ENCODE results near the gene LRRTM4.
"Not testable (repeated sequence)": the region's sequence is repeated elsewhere in the genome, so short reads cannot be mapped to it uniquely, and the experiment has no call there.

Gene LRRTM4

DNA sequence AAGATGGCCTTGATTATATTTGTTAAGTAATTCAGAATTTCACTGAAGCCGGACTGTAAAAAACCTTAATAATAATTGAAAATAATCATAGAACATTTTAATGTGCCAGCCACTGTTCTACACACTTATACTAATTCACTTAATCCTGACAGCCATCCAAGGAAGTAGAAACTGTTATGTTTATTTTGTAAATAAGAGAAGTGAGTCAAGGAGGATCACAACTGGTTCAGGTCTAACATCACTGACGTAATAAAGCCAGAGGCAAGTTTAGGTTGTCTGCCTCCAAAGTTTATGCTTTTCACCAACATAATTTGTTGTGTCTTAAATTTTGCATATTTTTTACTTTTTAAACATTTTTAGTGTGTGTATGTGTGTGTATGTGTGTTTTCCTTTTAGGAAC lies 436.1 kb downstream of the LRRTM4 start:
- no peak overlapping the region for H3K27ac Mint-ChIP-seq
- H3K27me3 Mint-ChIP-seq, result peaks cover 8% of the 10 kb centered on the region
- H3K4me1 Mint-ChIP-seq (ENCODE audit: low read depth), result no peaks in the 10 kb centered on the region
- no peak for DNase-seq
- H3K4me3 Mint-ChIP-seq, result no peak overlapping the region
- no peaks in the 10 kb centered on the region for H3K36me3 Mint-ChIP-seq (ENCODE audit: low read depth)
- peaks cover 20% of the 10 kb centered on the region for H3K9me3 Mint-ChIP-seq

DNA sequence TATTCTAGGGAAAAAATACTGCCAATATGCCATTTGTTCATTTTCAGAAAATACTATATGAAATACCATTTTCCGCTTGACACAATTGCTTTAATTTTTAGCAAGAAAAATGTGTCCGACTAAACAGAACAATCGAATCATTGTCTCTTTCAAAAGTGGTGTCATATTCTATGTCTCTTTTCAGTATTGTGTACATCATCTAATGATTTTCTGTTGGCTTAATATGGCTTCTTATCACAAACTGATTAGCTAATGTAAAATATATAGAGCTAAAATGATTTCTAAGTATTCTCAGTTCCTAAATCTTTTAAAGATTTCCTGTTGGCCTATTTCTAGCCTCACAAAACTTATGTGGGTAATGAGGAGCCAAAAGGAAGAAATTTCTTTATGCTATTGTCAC lies 436.6 kb downstream of the LRRTM4 start:
- no peak overlapping the region for H3K27ac Mint-ChIP-seq
- H3K4me3 Mint-ChIP-seq, result no peak overlapping the region
- H3K36me3 Mint-ChIP-seq (ENCODE audit: low read depth), result no peaks in the 10 kb centered on the region
- no peaks in the 10 kb centered on the region for H3K4me1 Mint-ChIP-seq (ENCODE audit: low read depth)
- peaks cover 25% of the 10 kb centered on the region for H3K9me3 Mint-ChIP-seq
- peaks cover 8% of the 10 kb centered on the region for H3K27me3 Mint-ChIP-seq
- no peak for DNase-seq

DNA sequence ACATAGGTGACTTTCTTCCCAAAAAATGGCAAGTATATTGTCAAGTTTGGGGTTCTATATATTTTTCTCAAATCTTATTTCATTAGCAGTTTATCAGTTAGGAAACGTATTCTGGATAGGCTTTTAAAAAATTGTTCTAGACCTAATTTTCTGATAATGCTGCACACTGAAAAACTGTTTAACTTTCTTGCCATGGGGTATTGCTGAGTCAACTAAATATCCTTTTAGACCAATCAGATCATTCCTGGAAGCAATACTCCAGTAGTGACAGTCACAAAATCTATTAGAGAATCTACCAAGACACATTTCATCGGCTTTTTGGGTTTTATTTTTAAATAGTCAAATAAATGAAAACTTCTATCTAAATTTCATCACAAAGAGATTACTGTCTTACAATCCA lies 440.6 kb downstream of the LRRTM4 start:
- no peaks in the 10 kb centered on the region for H3K36me3 Mint-ChIP-seq (ENCODE audit: low read depth)
- H3K27ac Mint-ChIP-seq, result no peak overlapping the region
- no peak for DNase-seq
- H3K27me3 Mint-ChIP-seq, result no peaks in the 10 kb centered on the region
- H3K9me3 Mint-ChIP-seq, result peaks cover 20% of the 10 kb centered on the region
- no peaks in the 10 kb centered on the region for H3K4me1 Mint-ChIP-seq (ENCODE audit: low read depth)
- H3K4me3 Mint-ChIP-seq, result no peak overlapping the region

DNA sequence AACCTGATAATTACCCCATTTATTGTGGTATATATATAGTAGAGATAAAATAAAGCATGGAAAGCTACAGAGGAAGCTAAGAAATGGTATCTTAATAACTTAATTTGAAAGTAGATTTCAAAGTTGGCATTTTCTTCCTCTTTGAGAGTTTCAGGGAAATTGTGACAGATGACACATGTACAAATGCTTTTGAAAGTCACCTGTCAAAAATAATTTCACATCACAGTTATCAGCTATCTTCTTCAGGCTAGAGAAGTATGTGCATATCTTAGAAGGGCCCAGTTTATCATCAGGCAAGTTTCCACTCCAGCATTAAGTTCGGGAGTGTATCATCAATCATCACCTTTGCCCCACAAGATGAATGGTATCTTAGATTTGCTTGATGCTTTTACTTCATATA lies 457.9 kb downstream of the LRRTM4 start:
- Mint-ChIP-seq H3K9me3 (peaks cover 12% of the 10 kb centered on the region), H3K27me3 (no peaks in the 10 kb centered on the region), H3K36me3 (ENCODE audit: low read depth) (no peaks in the 10 kb centered on the region), H3K4me3 (no peak overlapping the region), H3K27ac (no peak overlapping the region), H3K4me1 (ENCODE audit: low read depth) (no peaks in the 10 kb centered on the region)
- DNase-seq, result no peak

DNA sequence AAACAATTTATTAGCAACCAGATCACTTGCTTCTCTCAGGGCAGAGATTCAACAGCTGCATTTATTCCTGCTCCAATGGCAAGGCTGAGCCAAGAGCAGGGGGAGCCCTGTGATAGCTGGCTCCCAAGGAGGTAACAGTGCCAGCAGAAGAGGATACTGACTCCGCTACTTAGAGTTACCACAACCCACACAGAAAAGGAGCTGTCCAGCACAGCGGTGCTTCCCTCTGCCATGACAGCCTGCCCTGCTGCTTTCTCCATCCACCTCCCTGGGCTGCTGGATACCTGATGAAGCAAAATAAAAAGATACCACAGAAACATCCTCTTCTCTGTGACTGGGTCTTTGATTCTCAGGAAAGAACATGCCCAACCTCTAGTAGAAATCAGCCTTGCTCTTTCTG lies 467.2 kb downstream of the LRRTM4 start:
- H3K4me1 Mint-ChIP-seq (ENCODE audit: low read depth), result no peaks in the 10 kb centered on the region
- no peak overlapping the region for H3K4me3 Mint-ChIP-seq
- no peak for DNase-seq
- no peaks in the 10 kb centered on the region for H3K36me3 Mint-ChIP-seq (ENCODE audit: low read depth)
- no peak overlapping the region for H3K27ac Mint-ChIP-seq
- no peaks in the 10 kb centered on the region for H3K27me3 Mint-ChIP-seq
- peaks cover 21% of the 10 kb centered on the region for H3K9me3 Mint-ChIP-seq

DNA sequence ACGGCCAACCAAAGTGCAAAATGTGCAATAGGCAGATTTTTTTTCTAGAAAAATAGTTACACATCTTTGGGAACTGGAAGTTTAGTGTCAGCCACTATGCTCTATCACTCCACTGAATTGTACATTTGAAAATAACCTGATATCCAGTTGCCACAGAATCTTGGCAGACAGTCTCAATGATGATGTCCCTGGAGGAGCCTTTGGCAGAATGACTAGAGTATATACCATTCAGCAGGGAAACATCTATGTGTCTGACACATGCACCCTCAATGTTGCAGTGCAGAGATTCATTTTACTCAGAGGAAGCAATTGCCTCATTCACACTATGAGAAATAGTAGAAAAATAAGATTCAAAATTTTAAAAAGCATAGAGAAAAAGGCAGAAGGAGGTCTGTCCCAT lies 475.8 kb downstream of the LRRTM4 start:
- no peak for DNase-seq
- no peak overlapping the region for H3K4me3 Mint-ChIP-seq
- H3K27ac Mint-ChIP-seq, result no peak overlapping the region
- H3K36me3 Mint-ChIP-seq (ENCODE audit: low read depth), result no peaks in the 10 kb centered on the region
- H3K27me3 Mint-ChIP-seq, result no peaks in the 10 kb centered on the region
- H3K4me1 Mint-ChIP-seq (ENCODE audit: low read depth), result no peaks in the 10 kb centered on the region
- H3K9me3 Mint-ChIP-seq, result peaks cover 15% of the 10 kb centered on the region

DNA sequence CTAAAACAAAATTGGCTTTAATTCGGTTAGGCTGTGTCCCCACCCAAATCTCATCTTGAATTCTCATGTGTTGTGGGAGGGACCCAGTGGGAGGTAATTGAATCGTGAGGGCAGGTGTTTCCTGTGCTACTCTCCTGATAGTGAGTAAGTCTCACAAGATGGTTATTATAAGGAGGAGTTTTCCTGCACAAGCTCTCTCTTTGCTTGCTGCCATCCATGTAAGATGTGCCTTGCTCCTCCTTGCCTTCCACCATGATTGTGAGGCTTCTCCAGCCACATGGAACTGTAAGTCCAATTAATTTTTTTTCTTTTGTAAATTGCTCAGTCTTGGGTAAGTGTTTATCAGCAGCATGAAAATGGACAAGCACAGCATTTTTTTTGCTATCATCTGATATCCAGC lies 476.7 kb downstream of the LRRTM4 start:
- not testable (repeated sequence) for H3K4me3 Mint-ChIP-seq; H3K27ac Mint-ChIP-seq; H3K4me1 Mint-ChIP-seq (ENCODE audit: low read depth); H3K36me3 Mint-ChIP-seq (ENCODE audit: low read depth); H3K27me3 Mint-ChIP-seq; DNase-seq
- peaks cover 12% of the 10 kb centered on the region for H3K9me3 Mint-ChIP-seq

DNA sequence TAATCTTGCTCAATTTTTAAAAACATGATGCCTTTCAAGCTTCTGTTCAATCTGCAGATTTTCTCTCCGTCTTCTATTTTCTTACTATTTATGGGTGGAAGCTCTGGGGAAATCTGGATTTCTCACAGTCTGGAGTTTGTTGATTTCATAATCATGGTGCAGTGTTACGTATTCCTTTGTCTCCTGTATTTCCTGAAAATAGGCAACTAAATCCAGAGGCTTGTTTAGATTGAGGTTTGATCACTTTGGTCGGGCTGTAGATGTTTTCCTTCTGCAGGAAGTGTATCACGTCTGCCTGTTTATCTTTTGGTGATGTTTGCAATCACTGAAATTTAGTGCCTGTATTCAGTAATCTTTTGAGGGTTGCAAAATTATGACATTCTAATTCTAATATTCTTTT lies 487.7 kb downstream of the LRRTM4 start:
- Mint-ChIP-seq H3K36me3 (ENCODE audit: low read depth) (no peaks in the 10 kb centered on the region), H3K4me3 (no peak overlapping the region), H3K27me3 (no peaks in the 10 kb centered on the region), H3K4me1 (ENCODE audit: low read depth) (no peaks in the 10 kb centered on the region), H3K9me3 (peaks cover 16% of the 10 kb centered on the region), H3K27ac (no peak overlapping the region)
- no peak for DNase-seq

DNA sequence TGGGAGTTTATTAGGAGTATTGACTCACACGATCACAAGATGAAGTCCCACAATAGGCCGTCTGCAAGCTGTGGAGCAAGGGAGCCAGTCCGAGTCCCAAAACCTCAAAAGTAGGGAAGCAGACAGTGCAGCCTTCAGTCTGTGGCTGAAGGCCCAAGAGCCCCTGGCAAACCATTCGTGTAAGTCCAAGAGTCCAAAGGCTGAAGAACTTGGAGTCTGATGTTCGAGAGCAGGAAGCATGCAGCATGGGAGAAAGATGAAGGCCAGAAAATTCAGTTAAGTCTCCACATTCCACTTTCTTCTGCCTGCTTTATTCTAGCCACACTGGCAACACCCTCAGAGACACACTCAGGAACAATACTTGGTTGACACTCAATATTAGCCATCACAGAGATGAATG lies 492.9 kb downstream of the LRRTM4 start:
- H3K9me3 Mint-ChIP-seq, result peaks cover 14% of the 10 kb centered on the region
- not testable (repeated sequence) for H3K27ac Mint-ChIP-seq; H3K4me3 Mint-ChIP-seq; H3K4me1 Mint-ChIP-seq (ENCODE audit: low read depth); DNase-seq; H3K36me3 Mint-ChIP-seq (ENCODE audit: low read depth); H3K27me3 Mint-ChIP-seq

DNA sequence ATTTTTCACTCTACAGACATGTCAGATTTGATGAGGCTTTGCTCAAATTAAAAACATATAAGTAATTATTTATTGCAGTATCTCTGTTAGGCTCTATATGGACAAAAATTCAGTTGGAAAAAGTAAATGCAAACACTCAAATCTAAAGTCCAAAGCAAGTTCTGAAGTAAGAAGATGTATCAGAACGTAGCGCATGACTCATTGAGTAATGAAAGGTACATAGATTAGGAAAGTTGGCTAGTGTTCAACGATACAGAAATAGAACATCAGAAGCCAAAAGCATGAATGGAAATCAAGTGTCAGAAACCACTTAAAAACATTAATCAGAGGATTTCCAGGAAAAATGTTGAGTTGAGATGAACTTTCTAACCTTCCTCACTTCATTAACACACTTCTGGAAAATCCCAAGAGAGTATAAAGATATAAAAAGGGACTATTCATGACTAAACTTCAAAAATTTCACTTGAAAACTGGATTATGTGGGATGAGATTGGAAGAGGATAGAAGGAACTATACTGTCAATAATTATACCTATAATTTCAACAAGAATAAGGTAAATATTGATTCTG lies 494.1 kb downstream of the LRRTM4 start:
- no peak overlapping the region for H3K4me3 Mint-ChIP-seq
- no peaks in the 10 kb centered on the region for H3K36me3 Mint-ChIP-seq (ENCODE audit: low read depth)
- no peaks in the 10 kb centered on the region for H3K4me1 Mint-ChIP-seq (ENCODE audit: low read depth)
- H3K9me3 Mint-ChIP-seq, result peaks cover 21% of the 10 kb centered on the region
- no peaks in the 10 kb centered on the region for H3K27me3 Mint-ChIP-seq
- DNase-seq, result no peak
- H3K27ac Mint-ChIP-seq, result no peak overlapping the region

DNA sequence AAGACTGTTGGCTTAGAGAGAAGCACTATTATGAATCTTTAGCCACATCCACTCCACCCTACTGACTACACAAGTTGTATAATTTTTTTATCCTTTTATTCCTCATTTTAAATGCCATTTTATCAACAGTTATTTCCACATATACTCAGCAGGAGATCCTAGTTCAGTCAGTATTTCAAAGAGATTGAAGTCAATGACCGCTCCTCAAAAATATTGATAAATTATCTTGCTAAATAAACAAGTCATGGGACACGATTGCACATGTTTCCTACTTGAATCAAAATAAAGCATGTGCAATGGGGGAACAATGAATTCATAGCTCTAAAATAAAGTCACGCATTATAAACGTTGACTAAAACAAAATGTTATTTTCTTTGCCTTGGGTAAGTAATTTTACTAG lies 496.5 kb downstream of the LRRTM4 start:
- Mint-ChIP-seq H3K36me3 (ENCODE audit: low read depth) (no peaks in the 10 kb centered on the region), H3K4me3 (no peak overlapping the region), H3K9me3 (peaks cover 29% of the 10 kb centered on the region), H3K27ac (no peak overlapping the region), H3K27me3 (no peaks in the 10 kb centered on the region), H3K4me1 (ENCODE audit: low read depth) (no peaks in the 10 kb centered on the region)
- DNase-seq, result no peak

DNA sequence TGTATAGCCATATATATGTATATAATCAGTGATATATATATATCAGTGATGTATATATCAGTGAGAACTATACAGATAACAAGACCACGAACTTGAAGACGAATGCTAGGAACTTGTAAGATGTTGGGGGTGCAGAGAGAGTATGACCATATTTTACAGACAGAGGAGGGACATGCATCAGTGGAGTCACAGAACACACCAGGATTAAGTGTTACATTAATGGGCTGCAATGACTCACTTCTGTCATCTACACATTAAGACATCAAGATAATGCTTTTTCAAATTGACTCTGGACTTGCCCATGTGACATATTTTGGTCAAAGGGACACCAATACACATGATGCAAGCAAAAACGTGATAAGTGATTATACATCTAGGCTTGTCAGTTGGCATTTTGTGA lies 501.0 kb downstream of the LRRTM4 start:
- no peak overlapping the region for H3K27ac Mint-ChIP-seq
- DNase-seq, result no peak
- H3K27me3 Mint-ChIP-seq, result no peaks in the 10 kb centered on the region
- no peaks in the 10 kb centered on the region for H3K4me1 Mint-ChIP-seq (ENCODE audit: low read depth)
- no peaks in the 10 kb centered on the region for H3K36me3 Mint-ChIP-seq (ENCODE audit: low read depth)
- H3K4me3 Mint-ChIP-seq, result no peak overlapping the region
- H3K9me3 Mint-ChIP-seq, result peaks cover 32% of the 10 kb centered on the region

DNA sequence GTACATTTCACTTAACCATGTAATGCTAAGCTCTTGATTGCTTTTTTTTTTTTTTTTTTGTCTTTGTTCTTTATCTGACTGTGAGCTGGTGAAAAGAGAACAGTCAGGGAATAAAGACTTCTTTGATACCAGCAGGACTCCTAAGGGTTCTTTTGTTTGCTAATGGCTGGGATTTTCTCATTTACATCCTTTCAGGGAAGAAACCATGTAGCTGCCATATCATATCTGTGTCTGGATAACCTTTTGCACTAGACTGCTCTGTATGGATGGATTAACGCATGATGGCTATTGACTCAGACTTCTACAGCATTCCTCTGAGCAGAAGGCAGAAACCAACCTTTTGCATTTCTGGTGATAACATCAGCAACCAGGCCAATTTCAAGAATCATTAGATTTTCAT lies 504.0 kb downstream of the LRRTM4 start:
- no peaks in the 10 kb centered on the region for H3K27me3 Mint-ChIP-seq
- no peak for DNase-seq
- H3K4me1 Mint-ChIP-seq (ENCODE audit: low read depth), result no peaks in the 10 kb centered on the region
- H3K27ac Mint-ChIP-seq, result no peak overlapping the region
- no peaks in the 10 kb centered on the region for H3K36me3 Mint-ChIP-seq (ENCODE audit: low read depth)
- no peak overlapping the region for H3K4me3 Mint-ChIP-seq
- peaks cover 24% of the 10 kb centered on the region for H3K9me3 Mint-ChIP-seq

DNA sequence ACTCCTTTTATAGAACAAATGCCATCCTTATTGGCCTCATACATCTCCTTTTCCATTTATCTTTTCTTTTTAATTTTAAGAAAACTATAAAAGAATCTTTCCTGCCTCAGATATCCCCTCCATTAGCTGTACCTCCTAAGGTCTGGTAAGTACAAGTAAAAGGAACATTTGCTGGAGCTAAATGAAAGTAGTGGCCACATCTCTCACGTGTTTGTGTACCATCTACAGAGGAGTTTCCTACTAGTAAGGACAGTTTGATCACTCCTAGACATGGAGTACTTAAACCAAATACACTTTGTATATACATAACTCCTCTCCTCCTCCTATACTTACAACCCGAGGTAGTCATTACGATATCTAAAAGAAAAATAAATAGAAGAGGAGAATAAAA lies 504.8 kb downstream of the LRRTM4 start:
- Mint-ChIP-seq H3K27me3 (no peaks in the 10 kb centered on the region), H3K36me3 (ENCODE audit: low read depth) (no peaks in the 10 kb centered on the region), H3K4me1 (ENCODE audit: low read depth) (no peaks in the 10 kb centered on the region), H3K27ac (no peak overlapping the region), H3K9me3 (peaks cover 25% of the 10 kb centered on the region), H3K4me3 (no peak overlapping the region)
- DNase-seq, result no peak

DNA sequence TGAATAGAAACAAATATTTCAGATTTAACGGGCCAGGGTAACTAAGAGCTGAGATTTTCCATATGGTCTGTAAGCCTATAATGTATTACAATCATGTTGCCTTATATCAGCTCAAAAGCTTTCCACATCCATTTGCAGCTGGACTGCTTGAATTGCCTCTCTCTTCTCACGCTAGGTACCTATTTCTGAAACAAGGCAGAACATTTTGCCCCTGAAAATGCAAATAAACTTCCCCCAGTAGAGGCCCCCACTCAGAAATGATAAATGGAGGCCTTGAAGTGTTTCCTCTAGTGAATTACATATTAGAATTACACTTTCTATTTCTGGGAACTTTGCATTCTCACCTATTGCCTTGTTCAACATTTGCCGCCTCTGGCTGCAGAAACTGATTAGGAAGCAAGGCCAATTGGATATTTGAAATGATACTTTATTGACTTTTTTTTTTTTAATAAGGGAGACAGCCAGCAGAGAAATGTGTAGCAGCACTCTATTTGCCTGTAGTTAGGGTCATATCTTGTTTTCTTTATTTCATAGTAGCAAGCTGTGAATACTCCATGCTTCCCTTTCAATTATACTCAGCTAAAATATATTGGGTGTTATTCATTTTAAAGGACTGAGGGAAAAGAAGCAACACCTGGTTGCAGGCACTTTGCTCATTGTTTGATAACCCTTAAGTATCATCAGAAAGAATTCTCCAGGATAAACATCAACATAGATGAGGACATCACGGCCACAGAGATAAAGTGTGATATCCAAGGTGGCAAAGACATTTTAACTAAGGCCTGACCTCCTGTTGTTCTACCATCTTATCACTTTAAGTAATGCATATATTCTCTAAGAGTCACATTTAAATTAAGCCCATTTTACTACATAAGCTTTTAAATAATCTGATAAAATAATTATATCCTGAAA lies 505.5 kb downstream of the LRRTM4 start:
- Mint-ChIP-seq H3K27me3 (no peaks in the 10 kb centered on the region), H3K9me3 (peaks cover 21% of the 10 kb centered on the region), H3K36me3 (ENCODE audit: low read depth) (no peaks in the 10 kb centered on the region), H3K27ac (no peak overlapping the region), H3K4me3 (no peak overlapping the region), H3K4me1 (ENCODE audit: low read depth) (no peaks in the 10 kb centered on the region)
- no peak for DNase-seq

Data from activated T-cell treated with anti-CD3 and anti-CD28 coated beads, Interleukin-2, amount 50 U/mL, for 24 hours (primary cell).